GM12878 (cell line): ENCODE results near the gene GAGE12H. TPM values are rescaled to one million over a fixed set of nuclear protein-coding genes. Genes with fewer than 3 reads are reported as not detected.
"Not testable (repeated sequence)": the region's sequence is repeated elsewhere in the genome, so short reads cannot be mapped to it uniquely, and the experiment has no call there.

Experiments
- ATAC-seq: fragments of 200-7000 bp; cut with Tn5 transposase; 3 replicates; pipeline ENCODE4 v1.9.1; 2020; ENCODE audit warnings: mild to moderate bottlenecking, moderate library complexity
- BruUV-seq: library from RNA; stranded (reverse); fragments of 400-500 nt; replicated peaks from 2 replicates; lab custom pipeline; 2021; lab: Mats Ljungman, UMichigan
- CTCF ChIA-PET: fragments of 300-600 bp; sonication (Branson Sonifier 250); formaldehyde crosslinking; extraction: SDS; loops from one replicate; lab custom pipeline; 2021; ENCODE audit warnings: inconsistent platforms; lab: Yijun Ruan, JAX
- POLR2A ChIA-PET: fragments of 350-600 bp; formaldehyde crosslinking; extraction: SDS; loops from one replicate; lab custom pipeline; 2021; ENCODE audit warnings: inconsistent platforms; lab: Charles Lee
- RAD21 ChIA-PET: fragments of 300-600 bp; sonication (Branson Sonifier 250); formaldehyde crosslinking; loops from one replicate; lab custom pipeline; 2023; ENCODE audit warnings: antibody characterized with exemption; ENCODE audit not compliant: unreplicated experiment; lab: Charles Lee
- SMC1A ChIA-PET: fragments of 300-600 bp; sonication (Branson Sonifier 250); formaldehyde crosslinking; loops from one replicate; lab custom pipeline; 2023; ENCODE audit not compliant: unreplicated experiment, uncharacterized antibody; lab: Charles Lee
- DNase-seq: peaks from one replicate; pipeline ENCODE4 v3.0.0-alpha.2; 2011; ENCODE audit warnings: low read depth, low spot score
- FAIRE-seq: peaks from 3 replicates; lab custom pipeline; 2011; peaks lifted over from hg19 to GRCh38; lab: Jason Lieb, UNC
- H2AFZ ChIP-seq: 2 replicates; pipeline ENCODE4 v1.6.0; 2011; ENCODE audit warnings: low read depth, low read length, control low read depth; ENCODE audit not compliant: control insufficient read depth
- H3K27ac ChIP-seq: 2 replicates; pipeline ENCODE4 v1.5.1; 2011; ENCODE audit warnings: control low read depth; ENCODE audit not compliant: control insufficient read depth, insufficient read depth
- H3K27me3 ChIP-seq, 2 experiments: replicated peaks in 1 of 2; 2 replicates each; pipeline versions ENCODE4 v1.6.0 to v1.6.1; 2011; ENCODE audit warnings: low read length in 1 of 2; ENCODE audit not compliant: control insufficient read depth in 2 of 2, insufficient read depth in 2 of 2
- H3K36me3 ChIP-seq, 2 experiments: 2 replicates each; pipeline ENCODE4 v1.5.1; 2011; ENCODE audit warnings: low read length in 1 of 2; ENCODE audit not compliant: control insufficient read depth in 2 of 2, insufficient read depth in 2 of 2
- H3K4me1 ChIP-seq: 2 replicates; pipeline ENCODE4 v1.6.1; 2011; ENCODE audit warnings: mild to moderate bottlenecking, low read length, moderate library complexity, mixed read lengths; ENCODE audit not compliant: control insufficient read depth, insufficient read depth
- H3K4me2 ChIP-seq: 2 replicates; pipeline ENCODE4 v1.6.0; 2011; ENCODE audit warnings: control low read depth; ENCODE audit not compliant: control insufficient read depth, insufficient read depth
- H3K4me3 ChIP-seq: fragments of 200-600 bp; sonication (generic); 2 replicates; pipeline ENCODE4 v1.5.1; 2016
- H3K79me2 ChIP-seq: 2 replicates; pipeline ENCODE4 v1.6.0; 2011; ENCODE audit warnings: low read length; ENCODE audit not compliant: control insufficient read depth, insufficient read depth
- H3K9ac ChIP-seq: 2 replicates; pipeline ENCODE4 v1.8.0; 2011; ENCODE audit warnings: low read length, control low read depth, mixed read lengths; ENCODE audit not compliant: control insufficient read depth, insufficient read depth
- H3K9me3 ChIP-seq: replicated peaks from 3 replicates; pipeline ENCODE4 v1.5.1; 2011; ENCODE audit warnings: mild to moderate bottlenecking, low read length; ENCODE audit not compliant: control insufficient read depth, insufficient read depth
- H4K20me1 ChIP-seq: 2 replicates; pipeline ENCODE4 v1.6.0; 2011; ENCODE audit not compliant: control insufficient read depth, insufficient read depth
- CREM ChIP-seq: IDR thresholded peaks from 2 replicates; pipeline ENCODE4 v1.6.1; 2014; ENCODE audit warnings: antibody characterized with exemption, low read depth
- NR2C1 ChIP-seq: fragments of 450-650 bp; IDR thresholded peaks from 2 replicates; pipeline ENCODE4 v1.6.1; 2017; ENCODE audit warnings: antibody characterized with exemption, mild to moderate bottlenecking, moderate library complexity
- SMAD1 ChIP-seq: fragments of 450-650 bp; IDR thresholded peaks from 2 replicates; pipeline ENCODE4 v1.6.1; 2018; ENCODE audit warnings: mild to moderate bottlenecking, low read depth; ENCODE audit not compliant: partially characterized antibody
- WGBS: methylation state at CpG from one replicate; pipeline ENCODE4 v1.1.6; 2016; ENCODE audit warnings: low lambda C conversion rate; ENCODE audit not compliant: insufficient replicate concordance, insufficient coverage; ENCODE audit errors: missing lambda C conversion rate; 5-methylcytosine and 5-hydroxymethylcytosine counted together
- in situ Hi-C: fragments of 300-500 bp; cut with MboI; formaldehyde crosslinking; loops from 9 replicates; pipeline ENCODE4 v1.14.3; 2018; ENCODE audit warnings: mixed read lengths
- intact Hi-C: fragments of 100-400 bp; cut with micrococcal nuclease; formaldehyde crosslinking; loops from one replicate; pipeline ENCODE4 v1.14.2; 2022; ENCODE audit not compliant: unreplicated experiment
- polyA plus RNA-seq, 11 experiments: library from polyadenylated mRNA; depleted of rRNA in 4 of 11; unstranded in 6 of 11; stranded (reverse) in 5 of 11; fragments of >200 nt; fragmentation: Nextera tagmentation in 4 of 11; fragmentation: Illumina TruSeq in 1 of 11; extraction: Ambion mirVana in 4 of 11; extraction: Trizol in 1 of 11; gene quantifications; 1 replicate in 1 of 11; 2 replicates in 10 of 11; pipeline versions ENCODE4 v1.2.1 to v1.2.3, GENCODE V29; 2011 to 2016; ENCODE audit warnings: inconsistent platforms in 2 of 11, missing spikeins in 2 of 11, low read depth in 1 of 11
- total RNA-seq, 4 experiments: library from RNA; depleted of rRNA in 3 of 4; stranded (reverse); fragments of >200 nt in 3 of 4; fragmentation: Illumina TruSeq in 1 of 4; extraction: Trizol in 1 of 4; gene quantifications; 2 replicates each; pipeline versions ENCODE4 v1.2.1 to v1.2.3, GENCODE V29; 2013 to 2021

GAGE12H gene
- total and polyA plus RNA-seq, 10 of the 15 experiments (the other 5 are each of a cell fraction or from before 2014, with no cell fraction given), result not detected

DNA sequence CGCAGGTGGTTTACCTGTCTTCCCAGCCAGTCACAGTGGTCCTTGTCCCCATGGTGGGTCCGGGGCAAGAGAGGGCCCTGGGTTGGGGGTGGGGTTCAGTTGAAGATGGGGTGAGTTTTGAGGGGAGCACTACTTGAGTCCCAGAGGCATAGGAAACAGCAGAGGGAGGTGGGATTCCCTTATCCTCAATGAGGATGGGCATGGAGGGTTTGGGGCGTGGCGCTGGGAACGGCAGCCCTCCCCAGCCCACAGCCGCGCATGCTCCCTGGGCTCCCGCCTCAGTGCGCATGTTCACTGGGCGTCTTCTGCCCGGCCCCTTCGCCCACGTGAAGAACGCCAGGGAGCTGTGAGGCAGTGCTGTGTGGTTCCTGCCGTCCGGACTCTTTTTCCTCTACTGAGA lies 19.0 kb downstream of the GAGE12H start, which contains the start of gene GAGE1:
TSS of gene GAGE1 (plus strand) at position 301 of the 400 bp plus-strand sequence. CDS start 1,155 bp downstream, outside the sequence.
- DNase-seq, intact Hi-C loops, H3K4me1 ChIP-seq, BruUV-seq, H3K9me3 ChIP-seq, CTCF ChIA-PET, in situ Hi-C loops, H4K20me1 ChIP-seq, SMC1A ChIA-PET, H3K4me2 ChIP-seq, RAD21 ChIA-PET, H3K4me3 ChIP-seq, H2AFZ ChIP-seq, H3K27me3 ChIP-seq, FAIRE-seq, H3K9ac ChIP-seq, H3K79me2 ChIP-seq, POLR2A ChIA-PET, ATAC-seq, H3K36me3 ChIP-seq, H3K27ac ChIP-seq: not testable (repeated sequence)
- WGBS, result no CpG with 5 or more reads among the region's 16 CpGs

DNA sequence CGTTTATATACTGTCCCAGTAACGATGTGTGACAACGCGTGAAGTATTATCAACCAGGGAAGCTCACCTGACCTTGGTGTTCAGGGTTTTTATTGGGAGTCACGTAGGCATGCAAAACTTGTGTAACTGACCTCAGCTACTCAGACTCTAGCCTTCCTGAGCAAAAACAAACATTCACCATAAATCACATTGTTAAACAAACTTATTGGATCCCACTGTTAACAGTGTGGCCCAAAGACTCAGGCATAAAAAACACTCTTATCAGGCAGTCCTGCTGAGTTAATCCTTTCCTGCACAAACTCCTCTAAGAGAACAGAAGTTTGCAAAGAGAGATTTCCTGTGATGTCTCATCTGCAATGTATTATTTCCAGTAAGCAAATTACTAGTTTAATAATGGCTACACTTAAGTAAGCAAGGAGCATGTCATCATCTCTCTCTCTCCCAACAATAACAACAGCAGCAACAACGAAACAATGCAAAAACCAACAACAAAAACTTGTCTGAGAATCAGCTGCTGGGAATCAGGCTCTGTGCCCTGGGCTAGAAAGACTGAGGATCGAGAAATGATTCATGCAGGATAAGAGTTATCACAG lies 31.1 kb downstream of the GAGE12H start:
- Histone ChIP-seq H3K4me3 (no peak overlapping the region), H3K36me3 (no peaks in the 10 kb centered on the region), H2AFZ (no peak overlapping the region), H3K9me3 (no peaks in the 10 kb centered on the region), H3K27me3 (no peaks in the 10 kb centered on the region), H3K79me2 (no peaks in the 10 kb centered on the region), H4K20me1 (no peaks in the 10 kb centered on the region), H3K4me2 (no peak overlapping the region), H3K4me1 (no peaks in the 10 kb centered on the region), H3K9ac (no peak overlapping the region), H3K27ac (no peak overlapping the region)
- ChIA-PET CTCF (no interaction called here), SMC1A (no interaction called here), RAD21 (no interaction called here), POLR2A (no interaction called here)
- WGBS, result 10% methylated on average over 7 of the region's 7 CpGs
- intact Hi-C loops (no loop called here), in situ Hi-C loops (no loop called here)
- no peak for TF ChIP-seq NR2C1
- TF ChIP-seq CREM, result no peak
- no peak for TF ChIP-seq SMAD1
- ATAC-seq (no peak), FAIRE-seq (no peak), DNase-seq (no peak)
- no TSS peak for BruUV-seq
